HL-60/S4 (cell line): Measurements from ENCODE around the gene PARM1.

Experiments used
- in situ Hi-C: fragments of 300-500 bp; cut with MboI; formaldehyde crosslinking; loops from 2 replicates; pipeline ENCODE4 v1.14.3; 2022; ENCODE audit warnings: low sequenced_read_pairs

Gene PARM1

DNA sequence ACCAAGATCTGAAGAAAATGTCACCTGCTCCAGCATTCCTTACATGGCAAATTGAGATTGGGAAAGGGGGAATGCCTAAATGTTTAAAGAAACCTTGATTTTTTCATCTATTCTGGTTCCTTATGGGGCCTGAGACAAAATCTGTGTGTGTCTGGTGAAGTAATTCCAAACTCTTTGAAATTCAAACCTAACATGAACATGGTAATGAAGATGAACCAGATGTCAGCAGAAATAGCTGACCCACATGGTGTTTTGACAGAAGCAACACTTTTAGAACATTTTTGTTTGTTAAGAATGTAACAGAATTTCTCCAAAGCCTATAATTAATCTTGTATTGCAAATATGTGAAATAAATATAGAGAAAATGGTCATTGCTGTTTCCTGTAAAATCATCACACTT, 133.0 kb downstream of the PARM1 start:
- in situ Hi-C loops = no loop called here

DNA sequence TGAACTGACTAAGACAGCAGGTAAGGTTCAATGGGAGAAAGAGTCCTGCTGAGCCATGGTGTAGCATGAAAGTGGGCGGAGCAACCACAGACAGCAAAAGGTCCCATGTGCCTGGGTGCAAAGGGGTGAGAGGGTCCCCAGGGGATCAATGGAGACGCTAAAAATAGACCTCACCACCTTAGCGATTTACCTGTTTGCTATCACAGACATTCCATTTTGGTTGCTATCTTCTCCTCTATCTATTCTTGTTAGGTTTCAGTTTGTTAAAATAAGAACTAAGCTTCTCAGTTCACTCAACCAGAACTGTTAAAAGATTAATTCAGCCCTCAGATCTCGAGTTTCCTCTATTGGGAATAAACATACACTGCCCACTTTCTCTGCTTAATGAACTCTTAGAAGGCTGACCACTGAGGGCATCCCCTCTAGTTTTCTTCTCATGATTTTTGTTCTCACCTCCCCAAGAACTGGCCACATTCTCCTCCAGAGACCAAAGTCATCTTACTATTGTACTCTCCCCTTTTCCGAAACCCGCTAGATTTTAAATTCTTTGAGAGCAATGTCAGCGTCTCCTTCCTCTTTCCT, 136.7 kb downstream of the PARM1 start:
- in situ Hi-C loops = no loop called here

DNA sequence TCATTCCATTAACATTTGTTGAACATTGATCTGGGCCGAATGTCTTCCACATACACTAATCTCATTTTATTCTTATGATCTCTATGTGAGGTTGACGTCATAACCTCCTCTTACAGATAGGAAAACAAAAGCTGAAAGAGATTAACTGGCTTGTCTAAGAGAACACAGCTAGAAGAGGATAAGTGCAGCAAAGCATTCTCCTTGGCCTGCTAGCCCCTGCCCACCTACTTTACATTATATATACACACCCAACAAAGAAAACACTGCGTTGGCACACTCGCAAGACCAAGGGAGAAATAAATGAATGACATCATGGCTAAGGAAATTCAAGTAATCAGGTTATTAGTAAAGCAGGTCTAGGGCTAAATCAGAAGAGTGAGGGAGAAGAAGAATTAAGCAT, 138.4 kb downstream of the PARM1 start:
- in situ Hi-C loops = no loop called here

DNA sequence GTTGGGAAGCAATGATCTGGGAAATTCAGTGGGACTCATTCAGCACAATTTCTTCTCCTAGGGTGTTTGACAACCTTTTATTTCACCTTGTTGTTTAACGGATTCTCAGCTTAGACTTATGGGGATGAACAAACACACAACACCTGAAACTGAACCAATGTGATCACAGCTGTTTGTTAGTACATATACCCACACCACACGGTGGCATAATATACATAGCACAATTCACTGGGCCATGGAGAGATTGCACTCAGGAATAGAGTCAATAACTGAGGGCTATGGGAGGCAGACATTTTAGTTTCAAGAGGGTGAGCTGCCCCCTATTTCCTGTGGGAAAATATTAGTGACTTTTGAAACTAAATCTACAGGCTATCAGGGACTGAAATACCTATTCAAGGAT, 148.0 kb downstream of the PARM1 start:
- in situ Hi-C loops = no loop called here

DNA sequence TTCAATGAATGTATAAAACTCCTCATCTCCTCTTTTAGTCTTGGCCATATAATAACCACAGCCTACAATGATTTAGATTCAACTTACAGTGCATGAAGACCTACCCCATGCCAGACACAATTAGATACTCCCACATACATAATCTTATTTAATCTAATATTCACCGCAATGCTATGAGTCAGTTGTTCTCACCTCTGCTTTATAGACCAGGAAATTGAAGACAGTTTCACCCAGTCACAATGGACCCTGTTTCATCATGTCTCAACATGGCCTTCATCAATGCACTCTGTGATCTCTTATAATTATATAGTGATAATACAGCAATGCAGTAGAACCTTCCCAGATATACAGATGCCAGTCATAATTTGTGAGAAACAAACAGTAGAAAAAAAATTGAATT, 148.6 kb downstream of the PARM1 start:
- in situ Hi-C loops = no loop called here

DNA sequence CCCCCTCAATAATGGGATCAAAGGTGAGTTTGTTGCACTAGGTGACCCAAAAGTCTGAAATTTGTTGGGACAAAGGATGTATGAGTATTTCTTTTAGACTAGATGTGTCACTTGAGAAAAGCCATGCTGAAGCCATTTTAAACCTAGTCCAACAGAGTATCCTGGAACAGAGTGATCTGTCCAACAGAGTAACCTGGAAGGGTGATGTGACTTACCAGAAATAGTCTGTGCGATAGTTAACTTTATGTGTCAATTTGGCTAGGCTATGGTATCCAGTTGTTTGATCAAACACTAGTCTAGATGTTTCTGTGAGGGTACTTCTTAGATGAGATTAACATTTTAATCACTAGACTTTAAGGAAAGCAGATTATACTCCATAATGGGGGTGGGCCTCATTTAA, 154.5 kb downstream of the PARM1 start:
- in situ Hi-C loops = no loop called here

DNA sequence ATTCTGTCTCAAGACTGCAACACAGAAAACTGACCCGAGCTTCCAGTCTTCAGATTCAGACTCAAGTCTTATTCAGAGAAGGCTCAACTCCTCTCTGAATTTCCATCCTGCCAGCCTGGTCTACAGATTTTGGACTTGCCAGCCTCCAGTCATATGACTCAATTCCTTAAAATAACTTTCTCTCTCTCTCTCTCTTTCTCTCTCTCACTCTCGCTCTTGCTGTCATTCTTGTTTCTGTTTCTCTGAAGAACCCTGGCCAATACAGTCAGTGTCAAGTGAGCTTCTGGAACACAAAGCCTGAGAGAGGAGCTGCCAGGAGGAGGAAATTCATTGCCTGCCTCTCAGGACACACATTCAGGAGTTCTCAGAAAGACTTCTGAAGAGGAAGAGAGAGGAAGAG, 154.9 kb downstream of the PARM1 start:
- in situ Hi-C loops = no loop called here

DNA sequence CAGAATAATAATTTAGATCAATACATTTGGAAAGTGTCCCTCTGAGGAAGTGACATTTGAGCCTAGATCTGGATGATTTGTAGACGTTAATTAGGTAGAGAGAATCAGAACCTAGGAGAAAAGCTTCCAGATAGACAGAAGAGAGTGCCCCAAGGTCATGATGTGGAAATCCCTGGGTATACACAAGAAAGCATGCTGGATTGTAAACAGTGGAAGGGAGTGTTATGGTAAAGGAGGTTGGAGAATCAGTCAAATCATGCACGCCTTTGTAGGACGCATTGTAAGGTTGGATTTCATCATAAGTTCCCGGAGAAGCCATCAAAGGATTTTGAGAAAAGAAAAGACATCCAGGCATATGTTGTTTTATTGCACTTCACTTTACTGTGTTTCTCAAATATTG, 156.3 kb downstream of the PARM1 start:
- in situ Hi-C loops = no loop called here

DNA sequence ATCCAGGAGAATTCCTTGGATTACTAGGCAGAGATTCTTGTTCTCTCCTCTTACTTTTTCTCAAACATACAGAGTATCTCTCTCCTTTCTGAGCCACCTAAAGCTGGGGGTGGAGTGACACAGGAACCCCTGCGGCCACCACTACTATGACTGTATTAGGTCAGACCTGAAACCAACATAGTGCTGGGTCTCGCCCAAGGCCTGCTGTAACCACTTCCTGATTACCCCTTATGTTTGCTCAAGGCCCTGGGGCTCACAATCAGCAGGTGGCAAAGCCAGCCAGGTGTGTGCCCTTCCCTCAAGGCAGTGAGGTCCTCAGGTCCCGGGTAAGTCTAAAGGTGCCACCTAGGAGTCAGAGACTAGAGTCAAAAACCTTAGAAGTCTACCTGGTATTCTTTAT, 166.4 kb downstream of the PARM1 start:
- in situ Hi-C loops = no loop called here
